Stimulated activated CD8-positive, alpha-beta memory T cell treated with anti-CD3 and anti-CD28 coated beads, Interleukin-2, amount 100 ng/mL, for 1 hour (primary cell): ENCODE data around the gene ANKRD30B.
"Not testable (repeated sequence)": the region's sequence is repeated elsewhere in the genome, so short reads cannot be mapped to it uniquely, and the experiment has no call there.

Source experiments
- DNase-seq, 2 donors: peaks; one replicate each; pipeline ENCODE4 v3.0.0-alpha.2; 2020; ENCODE audit warnings: low read depth in 2 of 2

The ANKRD30B gene

GRCh38 chr18:14851533-14851932 is 103.6 kb downstream of the ANKRD30B start:
- DNase-seq: not testable (repeated sequence)

GRCh38 chr18:14855634-14856033 is 107.7 kb downstream of the ANKRD30B start:
- not testable (repeated sequence) for DNase-seq

- not testable (repeated sequence) for DNase-seq
Observed at GRCh38 chr18:14856256-14856655, 108.3 kb downstream of the ANKRD30B start.

DNA sequence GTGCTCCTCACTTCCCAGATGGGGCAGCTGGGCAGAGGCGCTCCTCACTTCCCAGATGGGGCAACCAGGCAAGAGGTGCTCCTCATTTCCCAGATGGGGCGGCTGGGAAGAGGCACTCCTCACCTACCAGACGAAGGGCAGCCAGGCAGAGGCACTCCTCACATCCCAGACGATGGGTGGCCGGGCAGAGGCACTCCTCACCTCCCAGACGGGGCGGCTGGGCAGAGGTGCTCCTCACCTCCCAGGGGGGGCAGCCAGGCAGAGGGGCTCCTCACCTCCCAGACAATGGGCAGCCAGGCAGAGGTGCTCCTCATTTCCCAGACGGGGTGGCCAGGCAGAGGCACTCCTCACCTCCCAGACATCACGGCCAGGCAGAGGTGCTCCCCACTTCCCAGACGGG is 110.5 kb downstream of the ANKRD30B start:
- not testable (repeated sequence) for DNase-seq

- not testable (repeated sequence) for DNase-seq
Observed at GRCh38 chr18:14859995-14860394, 112.0 kb downstream of the ANKRD30B start.

DNA sequence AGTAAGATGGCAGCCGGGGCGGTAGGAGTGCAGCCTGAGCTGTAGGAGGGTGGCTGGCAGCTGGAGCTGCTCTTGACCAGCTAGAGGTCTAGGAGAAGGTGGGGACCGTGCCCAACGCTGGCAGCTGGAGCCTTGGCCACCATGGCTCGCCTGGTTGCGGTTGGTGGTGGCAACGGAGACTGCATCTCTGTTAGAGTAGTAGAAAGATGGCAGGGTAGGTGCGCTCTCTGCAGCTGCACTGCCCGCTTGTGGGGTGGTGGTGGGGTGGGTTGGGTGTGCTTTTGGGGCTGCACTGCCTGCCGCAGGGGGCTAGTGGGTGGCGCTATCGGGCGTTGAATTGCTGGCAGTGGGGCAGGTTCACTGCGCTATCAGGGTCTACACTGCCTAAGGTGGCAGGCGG is 118.5 kb downstream of the ANKRD30B start:
- not testable (repeated sequence) for DNase-seq

- DNase-seq: not testable (repeated sequence)
Observed at GRCh38 chr18:14867988-14868387, 120.0 kb downstream of the ANKRD30B start.

GRCh38 chr18:14868825-14869224 is 120.9 kb downstream of the ANKRD30B start:
- not testable (repeated sequence) for DNase-seq

GRCh38 chr18:14878826-14879225 is 130.9 kb downstream of the ANKRD30B start:
- not testable (repeated sequence) for DNase-seq

DNA sequence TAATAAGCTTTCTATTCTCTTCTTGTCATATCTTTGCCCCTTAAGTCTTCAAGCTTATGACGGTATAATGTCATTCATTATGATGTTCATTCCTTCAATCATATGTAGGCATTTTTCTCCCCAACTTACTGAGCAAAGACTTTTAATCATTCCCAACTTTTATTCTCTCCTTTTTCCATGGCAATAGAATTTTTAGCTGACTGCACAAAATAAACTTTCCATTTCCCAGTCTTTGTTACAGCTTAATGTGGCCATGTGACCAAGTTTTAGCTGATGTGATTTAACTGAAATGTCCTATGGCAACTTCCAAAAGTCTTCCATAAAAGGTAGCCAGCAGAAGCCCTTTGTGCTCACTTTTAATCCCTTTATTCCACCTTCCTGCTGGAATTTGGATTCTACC is 152.5 kb downstream of the ANKRD30B start:
- DNase-seq: no peak
